Activated CD4-positive, alpha-beta T cell treated with anti-CD3 and anti-CD28 coated beads, Interleukin-2, amount 50 U/mL, for 1 hour (primary cell): ENCODE results near the gene ZNF610.
"Not testable (repeated sequence)": the region's sequence is repeated elsewhere in the genome, so short reads cannot be mapped to it uniquely, and the experiment has no call there.

Source experiments
- DNase-seq: peaks from one replicate; pipeline ENCODE4 v3.0.0-alpha.2; 2020

The ZNF610 gene

GRCh38 chr19:52336117-52336790, at the start of gene ZNF610:
TSS of gene ZNF610 (plus strand) at chr19:52336243. CDS start at chr19:52349173, 12,930 bp downstream.
- peak; percentile 83 for DNase-seq

- no peak for DNase-seq
Observed at GRCh38 chr19:52286256-52286655, 49.8 kb upstream of the ZNF610 start.

GRCh38 chr19:52291781-52292180, 44.3 kb upstream of the ZNF610 start:
- no peak for DNase-seq

GRCh38 chr19:52292946-52293345, 43.1 kb upstream of the ZNF610 start:
- DNase-seq = not testable (repeated sequence)

- DNase-seq = no peak
Observed at GRCh38 chr19:52296400-52296772, 39.7 kb upstream of the ZNF610 start.

GRCh38 chr19:52296773-52297600, 39.1 kb upstream of the ZNF610 start, which contains the start of gene ZNF480:
TSS of gene ZNF480 (plus strand) at chr19:52297169. CDS start at chr19:52300413, 3,244 bp downstream.
- peak; percentile 87 for DNase-seq

- no peak for DNase-seq
Observed at GRCh38 chr19:52297601-52298364, 38.3 kb upstream of the ZNF610 start.

GRCh38 chr19:52307275-52307674, 28.8 kb upstream of the ZNF610 start:
- no peak for DNase-seq

- no peak for DNase-seq
Observed at GRCh38 chr19:52322429-52322828, 13.6 kb upstream of the ZNF610 start.

GRCh38 chr19:52331757-52332156, 4.3 kb upstream of the ZNF610 start:
- no peak for DNase-seq

- DNase-seq = no peak
Observed at GRCh38 chr19:52335768-52336116, 301 bp upstream of the ZNF610 start.

GRCh38 chr19:52336791-52337381, 843 bp downstream of the ZNF610 start:
- DNase-seq = no peak

GRCh38 chr19:52339022-52339421, 3.0 kb downstream of the ZNF610 start:
- not testable (repeated sequence) for DNase-seq

GRCh38 chr19:52343548-52343947, 7.5 kb downstream of the ZNF610 start:
- DNase-seq = peak; percentile 30

- no peak for DNase-seq
Observed at GRCh38 chr19:52345162-52345561, 9.1 kb downstream of the ZNF610 start.

- no peak for DNase-seq
Observed at GRCh38 chr19:52351512-52351911, 15.5 kb downstream of the ZNF610 start.

GRCh38 chr19:52366414-52366824, 30.4 kb downstream of the ZNF610 start:
- DNase-seq = no peak

- peak; percentile 88 for DNase-seq
Observed at GRCh38 chr19:52369559-52370340, 33.7 kb downstream of the ZNF610 start, which contains the start of gene ZNF880. TSS of gene ZNF880 (plus strand) at chr19:52369923. CDS start at chr19:52369966, 43 bp downstream.

- no peak for DNase-seq
Observed at GRCh38 chr19:52370341-52370710, 34.3 kb downstream of the ZNF610 start.

GRCh38 chr19:52391135-52391534, 55.1 kb downstream of the ZNF610 start:
- no peak for DNase-seq

- DNase-seq = peak; percentile 89
Observed at GRCh38 chr19:52397310-52398080, 61.5 kb downstream of the ZNF610 start, which contains the start of gene ZNF528. TSS of gene ZNF528 (plus strand) at chr19:52397849. CDS start at chr19:52402014, 4,165 bp downstream.
